Smooth muscle cell of trachea (primary cell): ENCODE data around the gene SLC16A11. TPM values are rescaled to one million over a fixed set of nuclear protein-coding genes. Genes with fewer than 3 reads are reported as not detected.

Source experiments
- total RNA-seq: library from RNA; depleted of rRNA; stranded (reverse); fragments of >200 nt; gene quantifications from 2 replicates; pipeline ENCODE4 v1.2.1, GENCODE V29; 2014

SLC16A11 gene
- 0.66 TPM in 1 of 2 replicates, not detected in the other for total RNA-seq

GRCh38 chr17:7043497-7044198 lies at the start of gene SLC16A11:
TSS of gene SLC16A11 (minus strand) at chr17:7044092. CDS start at chr17:7043513, 579 bp downstream.

GRCh38 chr17:7079581-7080455 lies 35.9 kb upstream of the SLC16A11 start, which contains the start of gene CLEC10A:
TSS of gene CLEC10A (minus strand) at chr17:7080251. CDS start at chr17:7078812, 1,439 bp downstream.

GRCh38 chr17:7035591-7036368 lies 8.1 kb downstream of the SLC16A11 start, which contains the start of gene SLC16A13:
TSS of gene SLC16A13 (plus strand) at chr17:7036015. CDS start at chr17:7036383, 368 bp downstream.

GRCh38 chr17:7022781-7023571 lies 20.9 kb downstream of the SLC16A11 start, which contains the start of gene BCL6B:
TSS of gene BCL6B (plus strand) at chr17:7023050. CDS start at chr17:7023672, 622 bp downstream.

GRCh38 chr17:6995500-6996255 lies 48.2 kb downstream of the SLC16A11 start, which contains the start of gene ALOX12:
TSS of gene ALOX12 (plus strand) at chr17:6996049. CDS start at chr17:6996118, 69 bp downstream.

Other genes starting within 250 kb of the SLC16A11 start
- gene TEKT1, start 212.4 kb downstream of the SLC16A11 start, total RNA-seq = not detected in 2 replicates
- gene ALOX12, start 48.0 kb downstream of the SLC16A11 start, total RNA-seq = under 0.01 TPM in 1 of 2 replicates, not detected in the other
- gene RNASEK, start 31.5 kb downstream of the SLC16A11 start, total RNA-seq = 25.9 and 42.3 TPM in 2 replicates
- 0.33 and 0.44 TPM in 2 replicates for gene BCL6B, start 21.0 kb downstream of the SLC16A11 start, total RNA-seq
- gene SLC16A13, start 8.1 kb downstream of the SLC16A11 start, total RNA-seq = 0.44 and 2.0 TPM in 2 replicates
- not detected in 2 replicates for gene CLEC10A, start 36.2 kb upstream of the SLC16A11 start, total RNA-seq
- not detected in 2 replicates for gene ASGR2, start 70.7 kb upstream of the SLC16A11 start, total RNA-seq
- 1.2 and 1.3 TPM in 2 replicates for gene ASGR1, start 135.3 kb upstream of the SLC16A11 start, total RNA-seq
- 17.6 and 27.3 TPM in 2 replicates for gene DLG4, start 175.7 kb upstream of the SLC16A11 start, total RNA-seq
- 236 and 357 TPM in 2 replicates for gene ACADVL, start 175.8 kb upstream of the SLC16A11 start, total RNA-seq
- 84.8 and 108 TPM in 2 replicates for gene DVL2, start 190.4 kb upstream of the SLC16A11 start, total RNA-seq
- 47.3 and 68.5 TPM in 2 replicates for gene PHF23, start 195.4 kb upstream of the SLC16A11 start, total RNA-seq
- 199 and 406 TPM in 2 replicates for gene GABARAP, start 198.4 kb upstream of the SLC16A11 start, total RNA-seq
- 35.2 and 41.6 TPM in 2 replicates for gene CTDNEP1, start 207.6 kb upstream of the SLC16A11 start, total RNA-seq
- 24.6 and 25.6 TPM in 2 replicates for gene ELP5, start 208.1 kb upstream of the SLC16A11 start, total RNA-seq
- 4.1 and 6.5 TPM in 2 replicates for gene CLDN7, start 218.4 kb upstream of the SLC16A11 start, total RNA-seq
- 0.17 and 0.44 TPM in 2 replicates for gene SLC2A4, start 237.6 kb upstream of the SLC16A11 start, total RNA-seq